Endometrial microvascular endothelial cells (primary cell): ENCODE measurements around the gene HYAL3. TPM values are rescaled to one million over a fixed set of nuclear protein-coding genes. Genes with fewer than 3 reads are reported as not detected.
"Not testable (repeated sequence)": the region's sequence is repeated elsewhere in the genome, so short reads cannot be mapped to it uniquely, and the experiment has no call there.

Experiments
- in situ Hi-C: cut with HindIII; loops from 2 replicates; pipeline ENCODE4 v1.10.0; 2017; ENCODE audit warnings: low sequenced_read_pairs, low pct_unique_long_range_greater_than_20kb; ENCODE audit errors: inconsistent ontology term
- total RNA-seq: library from RNA; depleted of rRNA; stranded (reverse); fragments of >200 nt; gene quantifications from one replicate; pipeline ENCODE4 v1.2.3, GENCODE V29; 2015; ENCODE audit errors: inconsistent ontology term

HYAL3 gene
- total RNA-seq, 1 donor from 2014 or later = 7.3 TPM

- in situ Hi-C loops = no loop called here
Observed at GRCh38 chr3:50264964-50265485, 34.2 kb downstream of the HYAL3 start.

GRCh38 chr3:50264383-50264963 is 34.7 kb downstream of the HYAL3 start:
- in situ Hi-C loops = no loop called here

- in situ Hi-C loops = no loop called here
Observed at GRCh38 chr3:50263478-50264382, 35.5 kb downstream of the HYAL3 start.

GRCh38 chr3:50262778-50263177 is 36.4 kb downstream of the HYAL3 start:
- in situ Hi-C loops = no loop called here

GRCh38 chr3:50262200-50262599 is 37.0 kb downstream of the HYAL3 start:
- in situ Hi-C loops = not testable (repeated sequence)

GRCh38 chr3:50261505-50261904 is 37.7 kb downstream of the HYAL3 start:
- in situ Hi-C loops = no loop called here

- in situ Hi-C loops = no loop called here
Observed at GRCh38 chr3:50260942-50261441, 38.2 kb downstream of the HYAL3 start.

GRCh38 chr3:50260027-50260941 is 38.9 kb downstream of the HYAL3 start:
- in situ Hi-C loops = no loop called here

- in situ Hi-C loops = no loop called here
Observed at GRCh38 chr3:50259432-50260026, 39.7 kb downstream of the HYAL3 start.

GRCh38 chr3:50258979-50259378 is 40.2 kb downstream of the HYAL3 start:
- in situ Hi-C loops = no loop called here

- in situ Hi-C loops = no loop called here
Observed at GRCh38 chr3:50258029-50258680, 41.0 kb downstream of the HYAL3 start.

- in situ Hi-C loops = no loop called here
Observed at GRCh38 chr3:50256978-50257890, 42.0 kb downstream of the HYAL3 start.

GRCh38 chr3:50255251-50255615 is 44.0 kb downstream of the HYAL3 start:
- in situ Hi-C loops = no loop called here

- in situ Hi-C loops = no loop called here
Observed at GRCh38 chr3:50254577-50255250, 44.5 kb downstream of the HYAL3 start.

- in situ Hi-C loops = no loop called here
Observed at GRCh38 chr3:50251220-50251619, 48.0 kb downstream of the HYAL3 start.

GRCh38 chr3:50250514-50250913 is 48.7 kb downstream of the HYAL3 start:
- in situ Hi-C loops = no loop called here

- in situ Hi-C loops = loop anchor here (10.0 kb wide), 1 partner anchor 85 kb away; no protein-coding TSS in a partner anchor
Observed at GRCh38 chr3:50249457-50249856, 49.7 kb downstream of the HYAL3 start.
